Mesenchymal stem cell (in vitro differentiated cells and primary cell): ENCODE results near the gene DBP.

ENCODE experiments used
- DNase-seq: peaks from one replicate; pipeline ENCODE4 v3.0.0-alpha.2; 2013
- H2AFZ ChIP-seq: one replicate; pipeline ENCODE4 v1.6.1; 2013; ENCODE audit warnings: low read depth, mild to moderate bottlenecking, control low read depth, inconsistent platforms, low read length, moderate library complexity
- H2AK5ac ChIP-seq: 2 replicates; pipeline ENCODE4 v1.6.1; 2013; ENCODE audit warnings: low read length, moderate library complexity, mild to moderate bottlenecking, inconsistent platforms; ENCODE audit not compliant: severe bottlenecking
- H2BK120ac ChIP-seq: one replicate; pipeline ENCODE4 v1.6.1; 2013; ENCODE audit warnings: low read depth, mild to moderate bottlenecking, inconsistent platforms, low read length, moderate library complexity
- H2BK12ac ChIP-seq, 2 experiments: one replicate each; pipeline ENCODE4 v1.6.1; 2013; ENCODE audit warnings: inconsistent platforms in 2 of 2, low read length in 2 of 2, mild to moderate bottlenecking in 2 of 2, moderate library complexity in 2 of 2, control low read depth in 1 of 2
- H2BK15ac ChIP-seq: one replicate; pipeline ENCODE4 v1.6.1; 2013; ENCODE audit warnings: mild to moderate bottlenecking, low read depth, inconsistent platforms; ENCODE audit not compliant: poor library complexity, severe bottlenecking
- H2BK5ac ChIP-seq: 2 replicates; pipeline ENCODE4 v1.6.1; 2013; ENCODE audit warnings: low read depth, mild to moderate bottlenecking, low read length, control low read depth, inconsistent platforms; ENCODE audit not compliant: poor library complexity, severe bottlenecking
- H3K14ac ChIP-seq, 2 experiments: one replicate each; pipeline ENCODE4 v1.6.1; 2013; ENCODE audit warnings: inconsistent platforms in 2 of 2, low read length in 2 of 2, control low read depth in 1 of 2, mild to moderate bottlenecking in 1 of 2, moderate library complexity in 1 of 2
- H3K18ac ChIP-seq, 2 experiments: one replicate each; pipeline ENCODE4 v1.6.1; 2013; ENCODE audit warnings: inconsistent platforms in 2 of 2, low read length in 2 of 2, control low read depth in 1 of 2, low read depth in 1 of 2, mild to moderate bottlenecking in 1 of 2
- H3K23ac ChIP-seq, 2 experiments: one replicate each; pipeline ENCODE4 v1.6.1; 2013; ENCODE audit warnings: inconsistent platforms in 2 of 2, low read length in 2 of 2, mild to moderate bottlenecking in 2 of 2, moderate library complexity in 2 of 2, control low read depth in 1 of 2
- H3K27ac ChIP-seq: 2 replicates; pipeline ENCODE4 v1.5.1; 2013; ENCODE audit warnings: mild to moderate bottlenecking, moderate library complexity, low read length, control low read depth, inconsistent platforms; ENCODE audit not compliant: poor library complexity, severe bottlenecking
- H3K27me3 ChIP-seq, 2 experiments: 2 replicates each; pipeline versions ENCODE4 v1.6.1 to v1.7.0; 2013; ENCODE audit warnings: low read length in 2 of 2, mild to moderate bottlenecking in 2 of 2, moderate library complexity in 2 of 2, control low read depth in 1 of 2, inconsistent platforms in 1 of 2; ENCODE audit not compliant: control insufficient read depth in 1 of 2, insufficient read depth in 1 of 2
- H3K36me3 ChIP-seq, 2 experiments: 2 replicates each; pipeline versions ENCODE4 v1.6.1 to v1.7.0; 2013; ENCODE audit warnings: low read length in 2 of 2, control low read depth in 1 of 2, inconsistent platforms in 1 of 2, low read depth in 1 of 2, mild to moderate bottlenecking in 1 of 2; ENCODE audit not compliant: insufficient read depth in 2 of 2, control insufficient read depth in 1 of 2
- H3K4ac ChIP-seq, 2 experiments: one replicate each; pipeline ENCODE4 v1.6.1; 2013; ENCODE audit warnings: inconsistent platforms in 2 of 2, low read length in 2 of 2, mild to moderate bottlenecking in 2 of 2, moderate library complexity in 2 of 2, control low read depth in 1 of 2, low read depth in 1 of 2
- H3K4me1 ChIP-seq: 2 replicates; pipeline ENCODE4 v1.6.1; 2013; ENCODE audit warnings: low read depth, low read length, control low read depth; ENCODE audit not compliant: control insufficient read depth, insufficient read depth
- H3K4me2 ChIP-seq: 2 replicates; pipeline ENCODE4 v1.6.1; 2013; ENCODE audit warnings: low read length, mild to moderate bottlenecking, inconsistent platforms; ENCODE audit not compliant: poor library complexity, severe bottlenecking
- H3K4me3 ChIP-seq, 2 experiments: 2 replicates each; pipeline versions ENCODE4 v1.5.1 to v1.7.0; 2013; ENCODE audit warnings: low read length in 2 of 2, mild to moderate bottlenecking in 2 of 2, control low read depth in 1 of 2, low read depth in 1 of 2; ENCODE audit not compliant: insufficient read depth in 1 of 2
- H3K79me1 ChIP-seq: replicated peaks from 2 replicates; pipeline ENCODE4 v1.6.1; 2013; ENCODE audit warnings: mild to moderate bottlenecking, control low read depth, low read length, inconsistent platforms; ENCODE audit not compliant: poor library complexity, severe bottlenecking
- H3K9ac ChIP-seq: 2 replicates; pipeline ENCODE4 v1.7.0; 2013; ENCODE audit warnings: mild to moderate bottlenecking, low read length, moderate library complexity
- H3K9me3 ChIP-seq: 2 replicates; pipeline ENCODE4 v1.7.0; 2013; ENCODE audit warnings: mild to moderate bottlenecking, low read length; ENCODE audit not compliant: control insufficient read depth
- H4K8ac ChIP-seq: one replicate; pipeline ENCODE4 v1.6.1; 2013; ENCODE audit warnings: inconsistent platforms, mild to moderate bottlenecking, low read length, moderate library complexity
- H4K91ac ChIP-seq: one replicate; pipeline ENCODE4 v1.6.1; 2013; ENCODE audit warnings: mild to moderate bottlenecking, low read length, inconsistent platforms
- WGBS: methylation state at CpG from one replicate; pipeline ENCODE4 v1.1.7; 2013; ENCODE audit warnings: mixed read lengths; 5-methylcytosine and 5-hydroxymethylcytosine counted together

Gene DBP

DNA sequence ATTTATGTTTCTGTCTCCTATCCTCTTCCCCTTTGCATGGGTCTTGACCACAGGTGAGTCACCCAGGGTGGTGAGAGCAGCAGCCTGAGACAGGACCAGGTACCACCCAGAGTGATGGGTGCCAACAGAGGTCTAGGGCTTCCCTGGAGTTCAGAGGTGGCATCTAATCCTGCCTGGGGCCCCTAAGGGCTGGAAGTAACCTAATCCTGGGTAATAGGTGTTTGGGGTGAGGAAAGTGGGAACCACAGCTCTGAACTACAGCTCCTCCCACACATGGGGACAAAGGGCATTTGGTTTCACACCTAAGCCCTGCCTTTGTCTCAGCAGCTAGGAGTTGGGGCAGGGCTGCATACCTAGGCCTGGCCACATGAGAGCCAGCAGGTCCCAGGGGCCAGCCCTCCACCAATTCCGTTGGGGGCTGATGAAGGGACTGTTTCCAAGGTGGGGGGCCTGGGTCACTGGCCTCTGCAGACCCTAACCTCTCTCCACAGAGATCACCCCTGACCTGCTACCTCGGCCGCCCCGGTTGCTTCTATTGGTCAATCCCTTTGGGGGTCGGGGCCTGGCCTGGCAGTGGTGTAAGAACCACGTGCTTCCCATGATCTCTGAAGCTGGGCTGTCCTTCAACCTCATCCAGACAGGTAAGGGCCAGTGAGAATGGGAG lies 9.8 kb downstream of the DBP start:
- Histone ChIP-seq H3K4me1 (peaks cover 37% of the 10 kb centered on the region), H3K23ac (no peak overlapping the region), H4K91ac (no peak overlapping the region), H4K8ac (no peak overlapping the region), H3K79me1 (peaks cover 12% of the 10 kb centered on the region), H3K9ac (no peak overlapping the region), H2BK120ac (no peak overlapping the region), H2AK5ac (no peak overlapping the region), H2BK5ac (no peak overlapping the region), H2BK15ac (no peak overlapping the region), H3K9me3 (no peaks in the 10 kb centered on the region), H3K4me3 (no peak overlapping the region), H3K27ac (no peak overlapping the region), H3K4me2 (no peak overlapping the region), H2AFZ (no peak overlapping the region), H3K18ac (no peak overlapping the region), H3K4ac (no peak overlapping the region), H3K27me3 (no peaks in the 10 kb centered on the region), H2BK12ac (no peak overlapping the region), H3K14ac (no peak overlapping the region), H3K36me3 (peaks cover 31 to 40% of the 10 kb centered on the region in 2 experiments)
- DNase-seq = no peak
- WGBS = 76% methylated on average over 6 of the region's 6 CpGs

DNA sequence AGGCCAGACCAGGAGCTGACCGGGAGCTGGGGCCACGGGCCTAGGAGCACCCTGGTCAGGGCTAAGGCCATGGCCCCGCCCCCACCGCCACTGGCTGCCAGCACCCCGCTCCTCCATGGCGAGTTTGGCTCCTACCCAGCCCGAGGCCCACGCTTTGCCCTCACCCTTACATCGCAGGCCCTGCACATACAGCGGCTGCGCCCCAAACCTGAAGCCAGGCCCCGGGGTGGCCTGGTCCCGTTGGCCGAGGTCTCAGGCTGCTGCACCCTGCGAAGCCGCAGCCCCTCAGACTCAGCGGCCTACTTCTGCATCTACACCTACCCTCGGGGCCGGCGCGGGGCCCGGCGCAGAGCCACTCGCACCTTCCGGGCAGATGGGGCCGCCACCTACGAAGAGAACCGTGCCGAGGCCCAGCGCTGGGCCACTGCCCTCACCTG lies 11.3 kb downstream of the DBP start:
- Histone ChIP-seq H4K91ac (no peak overlapping the region), H3K4ac (no peak overlapping the region), H3K4me2 (no peak overlapping the region), H3K9ac (no peak overlapping the region), H3K4me1 (peaks cover 36% of the 10 kb centered on the region), H3K27ac (no peak overlapping the region), H3K27me3 (no peaks in the 10 kb centered on the region), H3K4me3 (no peak overlapping the region), H2AFZ (no peak overlapping the region), H3K79me1 (peaks cover 14% of the 10 kb centered on the region), H2BK15ac (no peak overlapping the region), H3K9me3 (no peaks in the 10 kb centered on the region), H3K23ac (no peak overlapping the region), H2BK5ac (no peak overlapping the region), H2BK120ac (no peak overlapping the region), H3K14ac (no peak overlapping the region), H2BK12ac (no peak overlapping the region), H3K36me3 (peaks cover 31 to 39% of the 10 kb centered on the region in 2 experiments), H2AK5ac (no peak overlapping the region), H3K18ac (no peak overlapping the region), H4K8ac (no peak overlapping the region)
- WGBS = 97% methylated on average over 30 of the region's 30 CpGs
- no peak for DNase-seq

DNA sequence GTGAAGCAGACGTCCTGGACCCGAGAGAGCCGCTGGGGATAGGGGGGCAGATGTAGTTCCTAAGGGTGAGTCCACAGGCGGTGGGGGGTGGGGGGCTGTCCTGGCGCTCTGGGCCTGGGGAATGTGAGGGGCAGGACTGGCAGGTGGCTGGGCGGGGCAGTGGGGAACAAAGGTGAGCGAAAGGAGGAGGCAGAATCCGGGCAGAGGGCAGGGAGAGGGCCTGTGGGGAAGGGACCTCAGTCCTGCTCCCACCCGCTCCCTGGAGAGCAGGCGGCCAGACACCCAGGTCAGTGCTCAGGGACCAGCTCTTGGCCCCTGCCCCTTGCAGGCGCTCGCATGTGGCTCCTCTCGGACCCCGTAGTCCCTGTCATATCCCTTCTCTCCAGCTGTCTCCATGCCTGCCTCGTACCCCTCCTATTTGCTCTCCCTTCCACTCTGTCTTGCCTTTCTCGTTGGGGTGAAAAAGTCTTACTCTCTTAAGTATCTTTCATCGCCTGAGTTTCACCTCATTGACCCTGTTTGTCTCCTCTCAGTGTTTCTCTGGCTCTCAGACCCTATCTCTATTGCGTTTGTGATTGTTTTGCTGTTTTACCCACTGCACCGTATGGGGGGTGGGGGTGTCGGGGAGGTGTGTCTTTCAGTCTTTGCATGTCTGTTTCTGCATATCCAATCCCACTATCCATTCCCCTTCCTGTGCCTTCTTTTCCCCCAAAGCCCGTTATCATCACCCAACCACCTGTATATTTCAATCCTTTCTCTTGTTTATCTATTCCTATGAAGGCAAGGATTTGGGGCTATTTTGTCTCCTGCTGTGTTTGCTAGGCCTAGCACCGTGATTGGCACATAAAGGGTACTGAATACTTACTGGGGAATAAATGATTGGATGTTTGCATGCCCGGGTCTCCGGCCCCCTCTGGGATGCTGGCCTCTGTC lies 12.1 kb downstream of the DBP start:
- Histone ChIP-seq H3K27ac (no peak overlapping the region), H2BK120ac (no peak overlapping the region), H3K79me1 (peaks cover 17% of the 10 kb centered on the region), H4K91ac (no peak overlapping the region), H3K27me3 (no peaks in the 10 kb centered on the region), H3K4ac (no peak overlapping the region), H2AFZ (no peak overlapping the region), H3K14ac (no peak overlapping the region), H2BK15ac (no peak overlapping the region), H3K4me2 (peak overlapping the region; percentile 82), H3K4me3 (peak overlapping the region in 1 of 2 experiments; percentile 79), H3K9me3 (no peaks in the 10 kb centered on the region), H2BK12ac (peak overlapping the region in 1 of 2 experiments; percentile 30), H3K18ac (no peak overlapping the region), H3K36me3 (peaks cover 23 to 36% of the 10 kb centered on the region in 2 experiments), H4K8ac (no peak overlapping the region), H3K4me1 (peaks cover 31% of the 10 kb centered on the region), H2BK5ac (no peak overlapping the region), H3K9ac (peak overlapping the region; percentile 87), H2AK5ac (no peak overlapping the region), H3K23ac (no peak overlapping the region)
- 57% methylated on average over 20 of the region's 24 CpGs for WGBS
- no peak for DNase-seq

DNA sequence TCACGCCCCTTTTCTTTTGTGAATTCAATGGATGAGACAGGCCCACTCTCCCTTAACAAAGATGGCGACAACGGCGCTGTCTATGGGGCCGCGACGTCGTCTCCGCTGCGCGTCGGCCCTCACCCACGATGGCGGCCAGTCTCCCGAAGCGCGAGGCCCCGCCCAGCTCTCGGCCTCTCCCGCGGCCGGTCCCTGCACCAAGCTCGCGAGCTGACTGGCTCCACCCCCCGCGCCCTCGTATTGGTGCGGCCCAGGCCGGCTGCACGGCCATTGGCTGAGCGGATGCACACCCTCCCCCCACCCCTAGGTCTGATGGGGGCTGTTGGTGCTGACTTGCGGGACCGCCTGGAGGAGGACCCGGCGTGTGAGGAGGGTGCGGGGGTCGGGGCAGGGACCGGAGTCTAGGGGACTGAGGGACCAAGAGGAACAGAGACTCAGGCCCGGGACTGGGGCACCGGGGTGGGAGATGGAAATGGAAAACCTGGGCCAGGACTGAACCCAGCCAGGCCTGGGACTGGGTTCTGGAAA lies 13.0 kb downstream of the DBP start:
- H3K9ac ChIP-seq = peak overlapping the region; percentile 89
- WGBS = under 1% methylated on average over 29 of the region's 40 CpGs
- peaks cover 18 to 29% of the 10 kb centered on the region in 2 experiments for H3K36me3 ChIP-seq
- H2BK5ac ChIP-seq = no peak overlapping the region
- no peak overlapping the region for H4K8ac ChIP-seq
- H2AK5ac ChIP-seq = no peak overlapping the region
- peak overlapping the region; percentile 55 to 79 for H3K4me3 ChIP-seq
- no peak overlapping the region for H2BK120ac ChIP-seq
- peaks cover 23% of the 10 kb centered on the region for H3K4me1 ChIP-seq
- H3K9me3 ChIP-seq = no peaks in the 10 kb centered on the region
- H2BK15ac ChIP-seq = no peak overlapping the region
- H2AFZ ChIP-seq = no peak overlapping the region
- H3K27ac ChIP-seq = peak overlapping the region; percentile 69
- H3K4me2 ChIP-seq = peak overlapping the region; percentile 82
- DNase-seq = peak; percentile 98
- H3K23ac ChIP-seq = no peak overlapping the region
- no peak overlapping the region for H3K18ac ChIP-seq
- no peaks in the 10 kb centered on the region for H3K27me3 ChIP-seq
- H2BK12ac ChIP-seq = no peak overlapping the region
- no peak overlapping the region for H4K91ac ChIP-seq
- H3K4ac ChIP-seq = peak overlapping the region in 1 of 2 experiments; percentile 42
- H3K14ac ChIP-seq = no peak overlapping the region
- peaks cover 20% of the 10 kb centered on the region for H3K79me1 ChIP-seq
